NCI-H2081 treated with DMSO at 0.1 percent for 48 hours (cell line): ENCODE data around the gene TEKT5.

Experiments used
- DNase-seq: peaks from one replicate; lab custom pipeline; 2025; lab: John Stamatoyannopoulos, UW

TEKT5 gene

DNA sequence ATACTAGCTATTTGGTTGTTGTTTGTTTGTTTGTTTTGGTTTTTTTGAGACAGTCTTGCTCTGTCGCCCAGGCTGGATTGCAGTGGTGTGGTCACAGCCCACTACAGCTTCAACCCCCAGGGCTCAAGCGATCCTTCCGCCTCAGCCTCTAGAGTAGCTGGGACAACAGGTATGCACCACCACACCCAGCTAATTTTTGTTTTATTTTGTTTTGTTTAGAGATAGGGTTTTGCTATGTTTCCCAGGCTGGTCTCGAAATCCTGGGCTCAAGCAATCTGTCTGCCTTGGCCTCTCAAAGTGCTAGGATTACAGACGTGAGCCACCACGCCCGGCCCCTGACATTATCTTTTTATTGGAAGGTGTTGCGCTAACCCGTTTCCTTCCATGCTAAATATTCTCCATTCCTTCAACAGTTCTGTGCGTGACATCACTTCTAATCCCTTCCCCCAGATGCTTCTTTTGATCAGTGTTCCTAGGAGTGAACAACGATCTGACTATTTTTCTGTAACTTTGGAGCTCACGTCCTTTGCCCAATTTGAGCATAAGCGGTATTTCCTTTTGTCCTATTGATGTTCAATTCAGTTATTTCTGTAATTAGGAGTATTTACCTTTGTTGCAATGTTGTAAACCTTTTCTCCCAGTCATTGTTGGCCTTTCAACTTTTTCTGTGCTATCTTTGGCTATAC is 84.1 kb downstream of the TEKT5 start:
- no peak for DNase-seq

DNA sequence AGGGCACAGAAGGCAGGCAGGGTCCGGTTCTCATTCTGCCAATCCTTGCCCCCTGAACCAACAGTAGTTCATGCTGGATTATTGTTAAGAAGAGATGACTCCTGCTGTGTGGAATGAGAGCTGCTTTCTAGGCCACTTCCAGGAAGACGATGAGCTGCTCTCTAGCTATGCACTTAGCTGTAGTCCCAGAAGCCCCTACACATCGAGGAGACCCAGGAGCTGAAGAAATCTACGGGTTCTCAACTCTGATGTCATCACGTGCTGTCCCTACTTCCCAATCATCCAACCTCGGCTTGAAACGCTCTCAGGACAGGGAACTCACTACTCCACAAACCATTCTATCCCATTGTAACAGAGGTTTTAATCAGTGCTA is 85.3 kb downstream of the TEKT5 start:
- DNase-seq, result no peak

DNA sequence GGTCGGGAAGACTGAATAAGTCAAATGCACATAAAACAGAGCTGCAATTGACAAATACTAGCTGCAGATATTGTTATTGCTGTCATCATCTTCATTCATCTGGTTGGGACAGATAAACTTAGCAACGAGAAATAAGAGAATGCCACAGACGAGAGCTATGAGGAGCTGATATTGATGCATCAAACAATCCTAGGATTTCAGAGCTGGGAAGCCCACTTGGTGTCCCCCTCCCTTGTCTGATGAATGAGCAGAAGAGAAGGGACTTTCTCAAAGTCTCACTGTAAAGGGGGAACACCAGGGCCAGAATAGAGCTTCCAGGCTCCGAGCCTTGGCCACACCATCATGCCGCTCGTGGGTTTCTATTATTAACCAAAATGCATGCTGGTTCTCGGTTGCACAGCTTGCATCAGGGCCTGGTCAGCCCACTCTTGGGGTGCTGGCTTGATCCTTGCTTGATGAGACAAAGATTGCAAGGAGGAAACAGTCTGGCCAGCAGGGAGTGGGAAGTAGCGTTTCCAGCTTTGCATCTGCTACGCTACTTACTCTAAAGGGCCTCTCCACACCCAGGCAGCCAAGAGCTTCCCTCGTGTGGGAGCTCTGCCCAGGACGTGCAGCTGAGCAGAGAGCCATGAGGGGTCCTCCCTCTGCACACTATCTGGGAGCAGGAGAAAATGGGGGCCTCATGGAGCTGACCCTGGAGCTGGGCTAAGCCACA is 85.9 kb downstream of the TEKT5 start:
- no peak for DNase-seq

DNA sequence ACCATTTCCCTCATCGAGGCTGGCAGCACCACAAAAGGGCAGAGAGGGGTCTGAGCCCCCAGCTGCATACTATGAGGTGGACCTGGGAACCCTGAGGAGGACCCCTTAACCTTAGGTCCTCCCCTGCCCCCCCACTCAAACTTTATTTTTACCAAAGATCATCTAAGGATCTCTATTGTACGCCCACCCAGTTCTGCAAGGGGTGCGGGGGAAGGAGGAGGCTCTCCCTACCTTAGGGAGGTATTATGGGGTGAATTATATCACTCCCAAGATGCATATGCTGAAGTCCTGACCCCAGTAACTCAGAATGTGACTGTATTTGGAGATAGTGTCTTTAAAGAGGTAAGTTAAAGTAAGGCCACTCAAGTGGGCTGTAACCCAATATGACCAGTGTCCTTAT is 87.6 kb downstream of the TEKT5 start:
- DNase-seq, result no peak

DNA sequence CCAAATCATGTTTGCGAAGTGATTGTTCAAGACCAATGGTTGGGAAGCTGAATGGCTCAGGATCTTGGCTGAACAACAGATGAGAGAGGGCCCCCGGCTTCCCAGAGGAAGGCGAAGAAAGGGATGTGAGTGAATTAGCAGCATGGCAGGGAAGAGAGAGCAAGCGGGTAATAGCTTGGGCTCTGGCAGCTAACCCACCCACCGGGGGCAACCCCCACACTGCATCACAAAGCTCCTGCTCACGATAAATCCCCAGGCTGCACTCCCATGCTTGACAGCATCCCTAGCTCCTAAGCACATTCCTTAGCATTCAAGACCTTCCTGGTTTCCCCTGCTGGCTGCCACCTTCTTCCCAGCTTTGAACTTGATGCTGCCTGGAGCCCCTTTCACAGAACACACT is 88.1 kb downstream of the TEKT5 start:
- DNase-seq, result no peak

DNA sequence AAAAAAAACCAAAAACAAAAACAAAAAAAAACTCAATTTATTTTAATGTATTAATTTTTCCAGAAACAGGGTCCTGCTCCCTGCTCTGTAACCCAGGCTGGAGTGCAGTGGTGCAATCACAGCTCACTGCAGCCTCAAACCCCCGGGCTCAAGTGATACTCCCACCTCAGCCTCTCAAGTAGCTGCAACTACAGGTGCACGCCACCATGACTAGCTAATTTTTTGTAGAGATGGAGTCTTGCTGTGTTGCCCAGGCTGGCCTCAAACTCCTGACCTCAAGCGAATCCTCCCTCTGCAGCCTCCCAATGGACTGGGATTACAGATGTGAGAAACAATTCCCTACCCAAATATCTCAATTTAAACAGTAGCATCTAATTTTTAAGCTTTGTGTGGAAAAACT is 89.1 kb downstream of the TEKT5 start:
- DNase-seq, result no peak

DNA sequence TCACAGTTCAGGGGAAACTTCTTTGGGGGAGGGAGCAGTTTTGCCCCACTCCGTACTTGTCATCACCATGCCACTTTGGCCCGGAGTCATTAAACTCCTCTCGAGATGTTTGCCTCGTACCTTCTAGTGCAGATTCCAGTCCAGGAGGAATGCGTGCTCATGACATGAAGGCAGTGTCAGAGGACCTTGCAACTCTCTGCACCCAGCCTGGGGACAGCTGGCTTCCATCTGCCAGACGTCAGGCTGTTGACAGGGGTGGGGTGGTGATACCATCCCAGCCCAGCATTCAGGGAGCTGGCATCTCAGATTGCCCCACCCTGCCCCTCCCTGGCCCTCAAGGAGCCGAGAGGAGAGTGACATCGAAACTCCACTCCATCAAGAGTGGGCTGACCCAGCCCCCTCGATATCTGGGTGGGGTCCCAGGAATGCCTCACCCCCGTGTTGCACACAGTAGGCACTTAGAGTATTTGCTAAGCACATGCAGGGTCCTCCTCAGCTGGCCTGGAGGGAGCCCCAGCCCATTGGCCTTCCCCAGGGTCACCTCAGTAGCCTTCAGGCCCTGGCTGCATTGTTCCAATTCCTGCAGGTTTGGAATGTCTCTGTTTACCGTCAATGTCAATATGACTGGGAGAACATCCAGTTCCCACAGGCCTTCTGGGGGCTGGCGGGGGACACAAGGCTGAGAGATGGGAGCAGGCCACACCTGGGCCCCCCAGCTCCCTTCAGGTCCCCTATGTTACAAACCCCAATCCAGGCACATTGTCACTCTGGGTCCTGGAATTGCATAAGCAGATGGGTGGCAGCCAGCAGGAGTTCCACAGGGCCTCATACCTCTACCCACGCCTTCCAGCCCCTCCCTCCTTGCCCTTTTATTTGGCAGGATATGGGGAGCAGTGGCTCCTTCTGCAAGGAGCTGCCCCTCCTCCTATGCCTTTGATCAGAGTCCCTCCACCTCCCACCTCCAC is 93.0 kb downstream of the TEKT5 start:
- no peak for DNase-seq

DNA sequence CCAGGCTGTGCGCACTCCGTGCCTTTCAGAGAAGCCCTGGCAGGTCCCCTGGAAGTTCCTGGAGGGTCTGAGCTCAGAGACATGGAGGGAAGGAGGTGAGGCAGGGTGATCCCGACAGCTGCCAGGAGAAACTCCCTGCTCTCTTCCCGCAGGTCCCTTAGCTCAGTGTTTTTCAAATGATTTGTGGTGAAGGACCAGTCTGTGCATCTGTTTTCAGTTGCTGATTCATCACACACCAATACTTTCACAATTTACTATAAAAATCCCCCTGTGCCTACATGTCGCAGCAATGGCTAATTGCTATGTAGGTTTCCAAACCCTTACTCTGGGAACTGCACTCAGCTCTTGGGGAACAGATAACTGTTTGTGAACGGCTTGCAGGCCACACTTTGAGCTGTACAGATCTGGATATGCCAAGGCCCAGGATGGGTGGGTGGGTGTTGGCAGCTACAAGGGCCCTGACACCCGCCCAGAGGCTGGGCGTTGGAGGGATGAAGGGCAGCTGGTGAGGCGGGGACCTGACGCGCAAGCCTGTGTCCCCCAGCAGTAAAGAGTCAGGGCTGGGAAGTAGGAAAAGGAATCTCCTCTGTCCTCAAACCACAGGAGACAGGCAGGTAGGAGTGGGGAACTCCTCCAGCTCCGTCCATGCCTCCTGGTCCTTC is 93.8 kb downstream of the TEKT5 start:
- no peak for DNase-seq

DNA sequence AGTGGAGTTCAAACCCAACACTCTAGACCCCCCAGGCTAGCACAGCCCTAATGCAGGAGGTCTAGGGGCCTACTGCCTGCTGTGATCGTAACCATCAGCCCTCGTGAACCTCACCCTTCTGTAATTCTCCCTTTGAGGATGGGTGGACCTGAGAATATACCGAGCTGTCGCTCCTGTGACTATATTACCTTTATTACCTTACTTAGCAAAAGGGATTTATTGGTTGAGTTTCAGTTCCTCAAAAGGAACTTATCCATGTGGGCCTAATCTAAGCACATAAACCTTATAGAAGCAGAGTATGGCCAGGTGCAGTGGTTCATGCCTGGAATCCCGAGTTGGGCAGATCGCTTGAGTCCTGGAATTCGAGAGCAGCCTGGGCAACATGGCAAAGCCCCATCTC is 95.1 kb downstream of the TEKT5 start:
- DNase-seq, result no peak

DNA sequence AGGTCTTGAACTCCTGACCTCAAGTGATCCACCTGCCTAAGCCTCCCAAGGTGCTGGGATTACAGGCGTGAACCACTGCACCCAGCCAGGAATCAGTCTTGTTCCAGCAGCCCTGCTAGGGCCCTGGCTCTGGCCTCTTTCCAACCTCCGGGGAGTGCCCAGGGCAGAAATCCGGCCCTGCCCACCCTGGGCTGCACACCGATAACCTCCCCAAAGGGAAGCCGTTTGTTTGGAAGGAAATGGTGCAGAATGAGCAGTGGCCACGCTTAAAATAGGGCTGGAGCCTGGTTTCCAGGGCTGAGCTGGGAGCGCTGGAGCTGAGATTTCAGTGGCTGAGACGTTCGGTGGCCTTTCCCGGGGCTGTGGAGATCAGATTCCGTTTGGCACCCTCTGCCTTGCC is 96.6 kb downstream of the TEKT5 start:
- no peak for DNase-seq

DNA sequence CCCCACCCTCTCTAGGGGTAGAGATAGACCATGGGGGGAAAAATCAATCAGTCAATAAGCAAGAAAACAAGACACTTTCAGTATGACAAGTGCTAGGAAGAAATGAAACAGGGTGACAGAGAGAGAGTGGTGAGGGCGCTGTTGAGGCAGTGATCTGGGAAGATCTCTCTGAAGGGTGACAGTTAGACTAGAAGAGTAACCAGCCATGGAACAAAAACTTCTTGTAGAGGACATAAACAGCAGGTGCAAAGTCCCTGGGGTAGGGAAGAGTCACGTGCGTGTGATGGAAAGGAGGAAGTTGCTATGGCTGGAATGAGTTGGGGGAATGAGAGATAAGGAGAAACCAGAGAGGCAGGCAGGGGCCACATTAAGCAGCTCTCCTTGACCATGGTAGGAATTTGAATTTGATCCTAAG is 97.5 kb downstream of the TEKT5 start:
- no peak for DNase-seq

DNA sequence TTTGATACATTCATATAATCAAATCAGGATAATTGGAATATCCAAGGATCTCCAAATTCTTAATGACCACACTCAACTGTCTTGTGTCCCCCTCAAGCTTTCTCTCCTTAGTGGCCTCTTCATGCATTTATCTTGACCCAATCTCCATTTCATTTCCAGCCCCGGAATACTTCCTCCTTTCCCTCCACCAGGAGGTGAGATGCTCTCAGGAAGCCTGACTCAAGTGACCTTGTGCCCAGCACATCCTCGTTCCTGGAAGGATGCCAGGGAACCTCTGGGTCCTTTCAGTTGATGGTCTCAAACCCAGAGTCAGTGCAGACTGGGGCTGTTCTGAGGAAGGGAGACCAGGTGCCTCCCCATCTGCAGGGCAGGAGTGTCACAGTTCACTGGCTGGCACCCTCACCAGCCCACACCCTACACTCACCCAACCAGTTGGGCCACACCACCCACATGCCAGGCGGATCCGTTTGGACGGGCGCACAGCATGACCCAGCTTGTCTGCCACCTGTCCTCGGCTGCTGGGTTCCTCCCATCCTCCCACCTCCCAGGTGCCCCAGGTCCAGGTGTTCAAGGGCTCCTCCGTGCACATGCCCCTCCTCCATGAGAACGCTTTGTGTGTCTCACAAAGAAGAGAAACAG is 100.3 kb downstream of the TEKT5 start:
- no peak for DNase-seq

DNA sequence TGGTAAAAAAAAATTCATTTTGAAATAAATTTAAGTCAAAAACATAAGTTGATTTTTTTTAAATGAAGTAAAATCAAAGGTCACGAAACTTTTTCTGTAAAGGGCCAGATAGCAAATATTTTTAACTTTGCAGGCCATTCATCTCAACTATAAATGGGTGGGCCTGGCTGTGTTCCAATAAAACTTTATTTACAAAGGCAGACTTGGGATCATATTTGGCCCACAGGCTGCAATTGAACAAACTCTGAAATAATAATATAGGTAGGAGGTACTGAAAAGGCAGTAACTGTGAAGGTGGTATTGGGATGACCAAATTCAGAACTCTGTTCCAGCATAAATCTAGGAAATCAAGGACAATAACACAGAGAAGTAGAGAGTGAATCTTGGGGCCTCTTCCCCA is 102.1 kb downstream of the TEKT5 start:
- no peak for DNase-seq

DNA sequence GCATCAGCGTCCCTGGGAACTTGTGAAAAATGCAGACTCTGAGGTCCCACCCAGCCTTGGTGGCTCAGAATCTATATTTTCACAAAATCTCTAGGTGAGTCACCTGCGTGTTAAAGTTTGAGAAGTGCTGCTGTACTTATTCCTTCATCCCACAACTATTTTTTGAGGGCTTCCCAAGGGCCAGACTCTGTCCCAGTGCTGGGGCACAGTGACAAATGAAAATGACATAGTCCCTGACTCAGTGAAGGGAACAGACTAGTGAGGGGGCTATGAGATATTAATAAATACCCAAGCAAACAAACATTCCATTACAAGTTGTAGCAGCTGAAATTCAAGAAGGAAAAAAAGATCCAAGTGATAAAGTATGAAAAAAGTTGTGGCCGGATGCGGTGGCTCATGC is 104.4 kb downstream of the TEKT5 start:
- no peak for DNase-seq

DNA sequence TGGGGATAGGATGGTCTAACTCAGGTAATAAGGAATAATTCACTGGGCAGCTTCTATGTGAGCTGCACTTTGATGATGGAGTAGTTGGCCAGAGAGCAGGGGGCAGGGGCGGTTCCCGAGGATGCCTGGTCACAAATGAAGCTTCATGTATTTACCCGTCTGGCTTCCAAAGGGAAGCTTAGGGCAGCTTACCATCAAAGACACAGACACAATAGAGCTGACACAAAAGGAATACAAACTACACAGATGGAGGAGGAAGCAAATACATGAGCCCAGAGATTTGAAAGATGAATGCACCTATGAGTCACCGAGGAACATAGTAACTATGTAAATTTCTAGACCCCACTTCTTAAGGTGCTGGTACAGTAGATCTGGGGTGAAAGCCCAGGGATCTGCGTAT is 105.6 kb downstream of the TEKT5 start:
- DNase-seq, result no peak

DNA sequence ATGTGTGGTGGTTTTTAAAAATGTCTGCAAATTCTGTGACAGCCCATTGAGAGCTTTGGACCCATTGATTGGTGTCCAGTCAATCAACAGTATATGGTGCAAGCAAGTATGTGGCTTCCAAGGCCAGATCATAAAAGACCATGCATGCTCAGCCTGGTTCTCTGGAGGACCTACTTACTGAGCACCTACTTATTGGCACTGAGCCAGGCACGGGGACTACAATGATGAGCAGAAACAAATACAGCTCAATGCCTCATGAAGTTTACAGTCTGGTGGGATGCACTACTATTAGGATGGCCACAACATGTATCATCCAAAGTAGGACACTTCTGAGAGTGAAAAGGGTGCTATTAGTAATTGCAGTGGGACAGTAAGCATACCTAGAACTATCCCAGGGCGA is 107.1 kb downstream of the TEKT5 start:
- no peak for DNase-seq

DNA sequence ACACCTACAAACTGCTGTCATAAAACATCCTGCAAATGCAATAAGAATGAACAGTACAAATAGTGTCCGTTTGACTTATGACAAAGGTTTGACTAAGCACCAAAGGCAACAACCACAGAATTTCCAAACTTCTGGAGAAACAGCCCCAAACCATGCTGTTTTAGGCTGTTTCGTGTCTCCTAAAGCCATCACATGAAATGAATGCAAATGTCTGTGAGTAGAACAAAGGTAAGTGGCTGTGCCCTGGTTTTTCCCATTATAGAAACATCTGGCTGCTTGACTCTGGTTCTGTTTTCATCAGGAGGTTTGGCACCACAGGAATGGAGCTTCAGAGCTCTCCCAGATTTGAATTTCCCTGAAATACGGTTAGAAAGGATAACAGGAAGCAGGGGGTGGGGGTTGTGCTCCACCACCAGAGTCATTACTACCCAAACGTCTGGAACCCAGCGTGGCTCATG is 109.7 kb downstream of the TEKT5 start:
- no peak for DNase-seq

DNA sequence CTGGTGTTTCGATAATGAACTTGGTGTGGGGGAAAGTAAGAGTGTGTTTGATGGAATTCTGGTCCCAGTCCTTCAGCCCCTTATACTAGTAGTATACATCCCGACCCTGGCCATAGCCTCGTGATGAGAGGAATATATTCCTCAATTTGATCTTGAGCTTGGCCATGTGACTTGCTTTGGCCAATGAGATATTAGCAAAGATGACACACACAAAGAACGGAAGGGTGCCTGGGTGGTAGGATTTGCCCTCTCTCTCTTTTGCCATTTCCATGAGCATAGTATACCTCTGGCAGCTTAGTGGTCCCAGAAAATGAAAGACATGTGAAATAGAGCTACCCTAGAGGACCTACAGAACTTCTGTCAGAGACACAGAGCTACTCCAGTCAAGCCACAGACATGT is 111.5 kb downstream of the TEKT5 start:
- no peak for DNase-seq

DNA sequence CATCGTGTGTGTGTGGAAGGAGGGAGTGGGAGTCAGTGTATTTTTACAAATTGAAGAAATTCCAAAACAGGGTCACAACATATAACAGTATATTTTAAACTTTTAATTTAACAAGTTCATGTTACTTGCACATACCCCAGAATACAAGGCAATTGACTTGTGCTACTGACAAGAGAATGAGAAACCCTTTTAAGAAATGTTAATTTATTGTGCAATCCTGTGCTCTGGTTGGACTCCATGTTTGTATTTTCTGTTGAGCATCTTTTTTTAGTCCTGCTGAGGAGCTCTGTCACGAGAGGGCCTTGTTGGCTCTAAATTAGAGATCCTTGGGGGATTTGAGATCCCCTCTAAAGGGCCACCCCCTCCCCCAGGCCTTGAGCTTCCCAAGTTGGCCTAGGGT is 113.2 kb downstream of the TEKT5 start:
- no peak for DNase-seq

DNA sequence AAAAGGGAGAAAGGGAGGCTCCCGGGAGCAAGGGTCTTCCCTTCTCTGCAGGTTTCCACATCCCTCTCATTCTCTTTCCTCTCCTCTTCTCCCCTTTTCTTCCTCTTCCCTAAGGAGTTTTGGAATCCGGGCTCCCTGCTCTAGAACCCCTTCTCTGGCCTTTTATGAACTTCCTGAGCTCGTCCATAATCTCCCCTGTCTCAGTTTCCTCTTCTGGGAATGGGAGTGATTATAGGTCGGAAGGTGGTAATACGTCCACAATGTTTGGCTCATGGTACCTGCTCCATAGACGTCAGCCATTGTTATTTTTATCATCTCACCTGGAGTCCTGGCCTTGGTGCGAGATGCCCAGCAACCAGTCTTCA is 113.9 kb downstream of the TEKT5 start:
- DNase-seq, result no peak

DNA sequence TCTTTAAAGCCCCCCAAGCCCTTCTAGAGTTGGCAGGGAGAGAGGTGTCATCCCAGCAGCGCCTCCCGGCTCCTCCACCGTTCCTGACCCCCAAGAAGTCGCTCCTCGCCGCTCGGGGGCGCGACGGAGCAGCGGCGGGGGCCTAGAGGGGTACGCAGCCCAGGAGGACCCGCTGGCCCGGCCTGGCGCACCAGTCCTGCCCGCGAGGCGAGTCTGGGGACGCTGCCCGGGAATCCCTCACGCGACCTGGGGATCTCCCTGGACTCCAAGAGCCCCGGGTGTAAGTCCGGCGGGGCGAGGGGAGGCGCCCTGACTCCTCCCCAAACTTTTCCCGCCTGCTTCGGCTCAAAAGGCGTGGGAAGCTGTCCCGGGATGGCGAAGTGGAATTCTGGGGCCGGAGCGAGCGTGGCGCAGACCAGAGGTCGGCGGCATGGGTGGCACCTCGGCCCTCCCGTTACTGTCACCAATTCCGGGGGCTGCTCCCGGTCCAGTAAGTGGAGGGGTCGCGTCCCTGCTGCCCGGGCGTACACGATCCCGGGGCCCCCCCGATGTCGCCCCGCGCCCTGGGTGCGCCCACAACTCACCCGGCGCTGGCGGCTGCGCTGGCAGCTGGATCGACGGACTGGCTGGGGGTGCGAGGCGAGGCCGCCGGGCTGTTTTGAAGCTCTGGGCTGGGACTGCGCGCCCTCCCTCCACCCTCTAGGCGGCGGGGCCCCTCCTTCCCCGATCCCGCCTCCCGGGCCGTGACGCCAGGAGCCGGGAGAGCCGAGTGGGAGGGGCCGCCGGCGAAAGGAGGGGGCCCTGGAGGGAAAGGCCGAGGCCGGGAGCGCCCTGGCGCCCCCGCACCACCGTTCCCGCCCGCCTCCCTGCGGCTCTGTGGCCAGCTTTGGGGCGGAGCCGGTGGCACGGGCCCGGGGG is 114.5 kb downstream of the TEKT5 start, which contains the start of gene EMP2:
Gene EMP2 (minus strand): TSS at position 634 of the 918 bp plus-strand sequence. CDS start 32,981 bp downstream, outside the sequence.
- no peak for DNase-seq
